ENCODE measurements around the gene KLHL26.

DNA sequence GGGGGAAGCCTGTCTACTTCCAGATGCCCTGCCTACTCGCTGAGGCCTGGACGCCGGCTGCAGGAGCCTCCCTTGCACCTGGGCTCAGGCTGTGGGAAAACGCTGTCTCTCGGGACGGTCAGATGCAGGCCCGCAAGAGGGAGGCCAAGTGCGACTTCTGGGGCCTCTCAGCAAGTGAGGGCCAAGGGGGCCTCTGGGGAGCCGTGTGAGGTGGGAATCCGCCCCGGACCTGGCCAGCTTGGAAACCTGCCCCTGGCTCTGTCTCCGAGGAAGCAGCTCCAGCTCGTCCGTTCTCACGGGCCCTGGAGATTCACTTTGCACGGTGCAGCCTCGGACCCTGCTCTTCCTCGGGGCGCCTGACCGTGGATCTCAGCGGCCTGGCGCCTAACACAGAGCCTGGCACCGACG lies 35.2 kb downstream of the KLHL26 start:
- TF ChIP-seq POLR2AphosphoS5 (IDR thresholded peaks at IDR 0.05; ENCODE audit: low read depth, low read length) (no peak), CTCF (IDR thresholded peaks at IDR 0.05 in 2 of 3, conservative IDR thresholded peaks at IDR 0.05 in 1 of 3; ENCODE audit: borderline replicate concordance in 1 of 3, insufficient read depth in 1 of 3, low read depth in 2 of 3, low read length in 2 of 3) (no peak), EGR1 (IDR thresholded peaks at IDR 0.05; ENCODE audit: low read depth) (no peak), POLR2A (IDR thresholded peaks at IDR 0.05; ENCODE audit: borderline replicate concordance, extremely low read depth, insufficient read depth, insufficient read length) (no peak), YY1 (IDR thresholded peaks at IDR 0.05; ENCODE audit: extremely low read depth, insufficient replicate concordance, low read depth, low read length) (no peak), CBX3 (IDR thresholded peaks at IDR 0.05; ENCODE audit: low read depth) (no peak)

Measured in HCT116 (cell line).